Endothelial cell of umbilical vein (primary cell): ENCODE results near the gene PHLDB2. TPM values are rescaled to one million over a fixed set of nuclear protein-coding genes. Genes with fewer than 3 reads are reported as not detected.

Experiments used
- BruUV-seq: library from RNA; stranded (reverse); fragments of 400-500 nt; replicated peaks from 2 replicates; lab custom pipeline; 2021; lab: Mats Ljungman, UMichigan
- CTCF ChIA-PET: fragments of 300-600, 350-600 bp; sonication (Branson Sonifier 250); formaldehyde crosslinking; loops from one replicate; lab custom pipeline; 2021; ENCODE audit warnings: antibody characterized with exemption, inconsistent platforms; lab: Charles Lee
- POLR2A ChIA-PET: fragments of 300-600, 350-600 bp; sonication (Branson Sonifier 250); formaldehyde crosslinking; loops from one replicate; lab custom pipeline; 2021; ENCODE audit warnings: antibody characterized with exemption, inconsistent platforms; lab: Charles Lee
- DNase-seq: peaks from one replicate; pipeline ENCODE4 v3.0.0-alpha.2; 2011; ENCODE audit warnings: low read depth, low spot score
- FAIRE-seq: peaks from 2 replicates; lab custom pipeline; 2011; peaks lifted over from hg19 to GRCh38; lab: Jason Lieb, UNC
- H2AFZ ChIP-seq: 2 replicates; pipeline ENCODE4 v1.6.0; 2012; ENCODE audit warnings: low read depth, low read length, control low read depth, inconsistent platforms
- H3K27ac ChIP-seq: 2 replicates; pipeline ENCODE4 v1.5.1; 2011; ENCODE audit warnings: low read depth, mild to moderate bottlenecking, control low read depth, low read length, moderate library complexity; ENCODE audit not compliant: insufficient read depth
- H3K27me3 ChIP-seq, 2 experiments: 2 replicates each; pipeline versions ENCODE4 v1.6.0 to v1.6.1; 2011; ENCODE audit warnings: low read length in 2 of 2, mixed read lengths in 1 of 2; ENCODE audit not compliant: control insufficient read depth in 2 of 2, insufficient read depth in 2 of 2
- H3K36me3 ChIP-seq, 2 experiments: 2 replicates in 1 of 2; 3 replicates in 1 of 2; pipeline ENCODE4 v1.5.1; 2011; ENCODE audit warnings: low read length in 2 of 2, mild to moderate bottlenecking in 1 of 2, moderate library complexity in 1 of 2; ENCODE audit not compliant: control insufficient read depth in 2 of 2, insufficient read depth in 2 of 2; ENCODE audit errors: extremely low read depth in 1 of 2
- H3K4me1 ChIP-seq: 3 replicates; pipeline ENCODE4 v1.5.1; 2011; ENCODE audit warnings: mild to moderate bottlenecking, low read length; ENCODE audit not compliant: control insufficient read depth, insufficient read depth; ENCODE audit errors: extremely low read depth
- H3K4me2 ChIP-seq: 2 replicates; pipeline ENCODE4 v1.6.1; 2011; ENCODE audit warnings: low read length, control low read depth, mixed read lengths; ENCODE audit not compliant: insufficient read depth
- H3K4me3 ChIP-seq, 3 experiments: fragments of 200-600 bp in 1 of 3; sonication (generic), shearing (Covaris generic) in 1 of 3; replicated peaks in 1 of 3; 2 replicates each; pipeline ENCODE4 v1.5.1; 2011 to 2016; ENCODE audit warnings: control low read depth in 3 of 3, low read length in 3 of 3, mild to moderate bottlenecking in 2 of 3, inconsistent platforms in 1 of 3, low read depth in 1 of 3, moderate library complexity in 1 of 3; ENCODE audit not compliant: insufficient read depth in 1 of 3
- H3K79me2 ChIP-seq: 2 replicates; pipeline ENCODE4 v1.6.0; 2012; ENCODE audit warnings: low read length, inconsistent platforms; ENCODE audit not compliant: control insufficient read depth, insufficient read depth
- H3K9ac ChIP-seq: replicated peaks from 2 replicates; pipeline ENCODE3; 2011; ENCODE audit warnings: low read length, control low read depth; ENCODE audit not compliant: insufficient read depth; ENCODE audit errors: extremely low read depth
- H3K9me1 ChIP-seq: replicated peaks from 3 replicates; pipeline ENCODE4 v1.6.0; 2011; ENCODE audit warnings: mild to moderate bottlenecking, low read length; ENCODE audit not compliant: control insufficient read depth, insufficient read depth; ENCODE audit errors: extremely low read depth
- H3K9me3 ChIP-seq: replicated peaks from 2 replicates; pipeline ENCODE4 v1.5.1; 2012; ENCODE audit warnings: low read length, inconsistent platforms; ENCODE audit not compliant: control insufficient read depth, insufficient read depth
- H4K20me1 ChIP-seq: replicated peaks from 2 replicates; pipeline ENCODE3; 2011; ENCODE audit warnings: mild to moderate bottlenecking, low read length; ENCODE audit not compliant: control insufficient read depth, insufficient read depth; ENCODE audit errors: extremely low read depth
- EZH2 ChIP-seq: IDR thresholded peaks from 2 replicates; pipeline ENCODE4 v1.6.1; 2012; ENCODE audit warnings: borderline replicate concordance, low read depth, mild to moderate bottlenecking, moderate library complexity, low read length, inconsistent platforms; ENCODE audit not compliant: severe bottlenecking
- FOS ChIP-seq: IDR thresholded peaks from 2 replicates; pipeline ENCODE4 v1.6.1; 2011; ENCODE audit warnings: mild to moderate bottlenecking, low read length, moderate library complexity, borderline replicate concordance; ENCODE audit not compliant: insufficient read depth
- GATA2 ChIP-seq: IDR thresholded peaks from 2 replicates; pipeline ENCODE4 v1.7.0; 2011; ENCODE audit warnings: low read depth, mild to moderate bottlenecking, moderate library complexity, mixed read lengths, low read length; ENCODE audit not compliant: insufficient read length, insufficient read depth
- JUN ChIP-seq: IDR thresholded peaks from 2 replicates; pipeline ENCODE4 v1.6.1; 2011; ENCODE audit warnings: borderline replicate concordance, low read depth; ENCODE audit not compliant: insufficient read length, insufficient read depth
- MYC ChIP-seq: IDR thresholded peaks from one replicate; pipeline ENCODE4 v1.6.1; 2011; ENCODE audit warnings: mild to moderate bottlenecking, low read depth, low read length
- POLR2A ChIP-seq: IDR thresholded peaks from 2 replicates; pipeline ENCODE4 v1.6.1; 2012; ENCODE audit warnings: low read depth, mild to moderate bottlenecking, control low read depth, low read length
- POLR2AphosphoS5 ChIP-seq: IDR thresholded peaks from 2 replicates; pipeline ENCODE4 v1.6.1; 2012; ENCODE audit warnings: low read depth, mild to moderate bottlenecking, control low read depth, low read length, moderate library complexity; ENCODE audit not compliant: insufficient read depth
- dilution Hi-C: fragments of 300-500 bp; cut with MboI; formaldehyde crosslinking; loops from one replicate; pipeline ENCODE4 v1.15.0; 2019; ENCODE audit warnings: low sequenced_read_pairs; ENCODE audit not compliant: extremely low pct_ligation_motif_present
- intact Hi-C: fragments of 100-400 bp; cut with micrococcal nuclease; formaldehyde crosslinking; loops from one replicate; pipeline ENCODE4 v1.10.0; 2022
- polyA plus RNA-seq, 4 experiments: library from polyadenylated mRNA; depleted of rRNA in 3 of 4; stranded (reverse) in 3 of 4; unstranded in 1 of 4; fragments of >200 nt; gene quantifications; 2 replicates each; pipeline versions ENCODE4 v1.2.1 to v1.2.3, GENCODE V29; 2011 to 2012; ENCODE audit warnings: missing spikeins in 1 of 4
- total RNA-seq: library from RNA; stranded (reverse); gene quantifications from 2 replicates; pipeline ENCODE4 v1.2.3, GENCODE V29; 2021
- TF ChIP-seq, protein P1 (sequence below), 2 donors: IDR thresholded peaks; 1 replicate in 1 of 2; 2 replicates in 1 of 2; pipeline ENCODE4 v1.5.1; 2011; ENCODE audit warnings: low read length in 2 of 2, mild to moderate bottlenecking in 2 of 2, moderate library complexity in 2 of 2, control low read depth in 1 of 2, inconsistent platforms in 1 of 2, low read depth in 1 of 2; ENCODE audit not compliant: insufficient read depth in 1 of 2; ENCODE audit errors: extremely low read depth in 1 of 2
- TF ChIP-seq, protein P2 (sequence below): IDR thresholded peaks from 2 replicates; pipeline ENCODE4 v1.6.1; 2011; ENCODE audit not compliant: insufficient read depth, insufficient read length

The PHLDB2 gene
- total and polyA plus RNA-seq, 2 donors (not counting 3 experiments of a cell fraction or from before 2014, with no cell fraction given), result 22.4 to 104 TPM

DNA sequence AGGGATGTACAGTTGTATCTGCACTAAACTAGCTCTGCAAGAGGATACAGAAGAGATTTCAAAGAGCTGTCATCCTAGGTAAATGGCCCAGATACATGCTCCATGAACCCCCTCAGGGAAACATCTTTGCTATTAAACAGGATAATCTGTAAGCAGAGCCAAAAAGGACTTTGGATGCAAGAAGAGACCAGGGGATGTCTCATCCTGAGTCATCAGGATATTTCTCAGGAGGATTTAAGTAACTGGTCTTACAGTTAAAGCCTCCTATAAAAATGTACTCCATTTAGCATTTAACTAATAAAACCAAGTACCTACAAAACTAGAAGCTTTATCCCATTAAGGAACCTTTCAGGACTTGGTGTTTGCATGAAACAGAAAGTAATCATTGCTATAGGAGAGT lies 48.2 kb upstream of the PHLDB2 start:
- Histone ChIP-seq H3K9ac (no peak overlapping the region), H3K36me3 (no peaks in the 10 kb centered on the region), H3K27me3 (no peaks in the 10 kb centered on the region), H3K9me1 (no peaks in the 10 kb centered on the region), H3K9me3 (no peaks in the 10 kb centered on the region), H3K79me2 (no peaks in the 10 kb centered on the region), H3K4me1 (peaks cover 6% of the 10 kb centered on the region), H3K27ac (no peak overlapping the region), H3K4me2 (no peak overlapping the region), H3K4me3 (no peak overlapping the region), H4K20me1 (no peaks in the 10 kb centered on the region), H2AFZ (no peak overlapping the region)
- no TSS peak for BruUV-seq
- CTCF ChIA-PET, result no interaction called here
- POLR2A ChIA-PET, result no interaction called here
- DNase-seq (no peak), FAIRE-seq (peak; percentile 31)
- dilution Hi-C loops, result no loop called here
- TF ChIP-seq, protein P1, sequence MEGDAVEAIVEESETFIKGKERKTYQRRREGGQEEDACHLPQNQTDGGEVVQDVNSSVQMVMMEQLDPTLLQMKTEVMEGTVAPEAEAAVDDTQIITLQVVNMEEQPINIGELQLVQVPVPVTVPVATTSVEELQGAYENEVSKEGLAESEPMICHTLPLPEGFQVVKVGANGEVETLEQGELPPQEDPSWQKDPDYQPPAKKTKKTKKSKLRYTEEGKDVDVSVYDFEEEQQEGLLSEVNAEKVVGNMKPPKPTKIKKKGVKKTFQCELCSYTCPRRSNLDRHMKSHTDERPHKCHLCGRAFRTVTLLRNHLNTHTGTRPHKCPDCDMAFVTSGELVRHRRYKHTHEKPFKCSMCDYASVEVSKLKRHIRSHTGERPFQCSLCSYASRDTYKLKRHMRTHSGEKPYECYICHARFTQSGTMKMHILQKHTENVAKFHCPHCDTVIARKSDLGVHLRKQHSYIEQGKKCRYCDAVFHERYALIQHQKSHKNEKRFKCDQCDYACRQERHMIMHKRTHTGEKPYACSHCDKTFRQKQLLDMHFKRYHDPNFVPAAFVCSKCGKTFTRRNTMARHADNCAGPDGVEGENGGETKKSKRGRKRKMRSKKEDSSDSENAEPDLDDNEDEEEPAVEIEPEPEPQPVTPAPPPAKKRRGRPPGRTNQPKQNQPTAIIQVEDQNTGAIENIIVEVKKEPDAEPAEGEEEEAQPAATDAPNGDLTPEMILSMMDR (IDR thresholded peaks at IDR 0.05; ENCODE audit: extremely low read depth in 1 of 2, insufficient read depth in 1 of 2, low read depth in 1 of 2, low read length in 2 of 2), result no peak
- no peak for TF ChIP-seq MYC
- no peak for TF ChIP-seq EZH2
- TF ChIP-seq FOS, result peak; percentile 73
- no peak for TF ChIP-seq GATA2
- no peak for TF ChIP-seq JUN
- intact Hi-C loops, result no loop called here

DNA sequence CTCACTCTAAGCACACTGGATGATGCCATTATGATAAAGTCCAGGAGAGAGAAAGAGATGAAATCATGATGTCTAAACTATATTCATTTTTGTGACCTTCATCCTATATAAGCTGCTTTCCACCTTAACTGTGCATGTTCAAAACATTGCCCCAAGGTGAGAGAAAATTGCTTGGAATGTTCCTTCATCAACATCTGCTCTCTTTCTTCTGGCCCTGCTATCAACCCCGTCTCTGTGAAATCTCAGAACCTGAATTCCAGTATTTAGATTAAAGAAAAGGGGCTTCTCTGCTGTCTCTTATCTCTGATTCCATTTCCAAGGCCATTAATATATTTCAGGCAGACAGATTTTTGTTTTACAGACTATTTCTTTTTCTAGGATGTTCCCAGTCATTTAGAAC lies 47.3 kb upstream of the PHLDB2 start:
- H3K4me3 ChIP-seq, result no peak overlapping the region

More for the DNA sequence above, 47.3 kb upstream of the PHLDB2 start:
- Histone ChIP-seq H3K79me2 (no peaks in the 10 kb centered on the region), H3K9me3 (no peaks in the 10 kb centered on the region), H3K27me3 (no peaks in the 10 kb centered on the region), H3K4me1 (peaks cover 6% of the 10 kb centered on the region), H2AFZ (no peak overlapping the region), H3K9ac (no peak overlapping the region), H3K9me1 (no peaks in the 10 kb centered on the region), H3K4me2 (no peak overlapping the region), H3K27ac (no peak overlapping the region), H3K36me3 (no peaks in the 10 kb centered on the region), H4K20me1 (no peaks in the 10 kb centered on the region)
- dilution Hi-C loops, result no loop called here
- intact Hi-C loops, result no loop called here
- no TSS peak for BruUV-seq
- TF ChIP-seq POLR2AphosphoS5 (no peak), FOS (no peak), MYC (no peak), JUN (no peak), GATA2 (no peak), EZH2 (no peak), POLR2A (no peak)
- TF ChIP-seq, protein P1 (IDR thresholded peaks at IDR 0.05; ENCODE audit: extremely low read depth in 1 of 2, insufficient read depth in 1 of 2, low read depth in 1 of 2, low read length in 2 of 2), result no peak
- TF ChIP-seq, protein P2, sequence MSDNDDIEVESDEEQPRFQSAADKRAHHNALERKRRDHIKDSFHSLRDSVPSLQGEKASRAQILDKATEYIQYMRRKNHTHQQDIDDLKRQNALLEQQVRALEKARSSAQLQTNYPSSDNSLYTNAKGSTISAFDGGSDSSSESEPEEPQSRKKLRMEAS, result no peak
- FAIRE-seq (no peak), DNase-seq (no peak)
- ChIA-PET POLR2A (no interaction called here), CTCF (interaction anchor here (0.9 to 1.8 kb wide), 6 partner anchors 10 to 232 kb away, joined by 3 to 8 read pairs (median 4); partner anchors contain the start of gene PHLDB2)
